ENCODE measurements around the gene HBQ1.
"Not testable (repeated sequence)": the region's sequence is repeated elsewhere in the genome, so short reads cannot be mapped to it uniquely, and the experiment has no call there.

Gene HBQ1

DNA sequence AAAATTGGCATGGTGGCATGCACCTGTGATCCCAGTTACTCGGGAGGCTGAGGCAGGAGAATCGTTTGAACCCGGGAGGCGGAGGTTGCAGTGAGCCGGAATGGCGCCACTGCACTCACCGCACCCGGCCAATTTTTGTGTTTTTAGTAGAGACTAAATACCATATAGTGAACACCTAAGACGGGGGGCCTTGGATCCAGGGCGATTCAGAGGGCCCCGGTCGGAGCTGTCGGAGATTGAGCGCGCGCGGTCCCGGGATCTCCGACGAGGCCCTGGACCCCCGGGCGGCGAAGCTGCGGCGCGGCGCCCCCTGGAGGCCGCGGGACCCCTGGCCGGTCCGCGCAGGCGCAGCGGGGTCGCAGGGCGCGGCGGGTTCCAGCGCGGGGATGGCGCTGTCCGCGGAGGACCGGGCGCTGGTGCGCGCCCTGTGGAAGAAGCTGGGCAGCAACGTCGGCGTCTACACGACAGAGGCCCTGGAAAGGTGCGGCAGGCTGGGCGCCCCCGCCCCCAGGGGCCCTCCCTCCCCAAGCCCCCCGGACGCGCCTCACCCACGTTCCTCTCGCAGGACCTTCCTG lies at the start of gene HBQ1:
Gene HBQ1 (plus strand): TSS at position 359 of the 575 bp plus-strand sequence. CDS start 28 bp downstream, at position 387.
- peak; percentile 28 to 31 for DNase-seq

GRCh38 chr16:130533-131173 lies 49.6 kb upstream of the HBQ1 start:
- DNase-seq: no peak

DNA sequence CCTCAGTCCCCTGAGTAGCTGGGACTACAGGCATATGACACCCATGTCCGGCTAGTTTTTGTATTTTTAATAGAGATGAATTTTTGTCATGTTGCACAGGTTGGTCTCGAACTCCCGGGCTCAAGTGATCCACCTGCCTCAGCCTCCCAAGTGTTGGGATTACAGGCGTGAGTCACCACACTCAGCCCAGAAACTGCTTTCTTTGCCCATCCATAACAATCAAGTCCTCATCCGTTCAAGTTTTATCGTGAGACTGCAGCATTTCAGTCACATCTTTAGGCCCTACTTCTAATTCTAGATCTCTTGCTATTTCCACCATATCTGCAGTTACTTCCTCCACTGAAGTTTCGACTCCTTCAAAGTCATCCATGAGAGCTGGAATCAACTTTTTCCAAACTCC lies 48.1 kb upstream of the HBQ1 start:
- no peak for DNase-seq

GRCh38 chr16:133716-134115 lies 46.5 kb upstream of the HBQ1 start:
- DNase-seq: no peak

- peak in 1 of 2 donors; percentile 28 for DNase-seq
These were observed 42.2 kb upstream of the HBQ1 start for GRCh38 chr16:138049-138417.

GRCh38 chr16:140175-140857 lies 39.9 kb upstream of the HBQ1 start:
- DNase-seq: no peak

DNA sequence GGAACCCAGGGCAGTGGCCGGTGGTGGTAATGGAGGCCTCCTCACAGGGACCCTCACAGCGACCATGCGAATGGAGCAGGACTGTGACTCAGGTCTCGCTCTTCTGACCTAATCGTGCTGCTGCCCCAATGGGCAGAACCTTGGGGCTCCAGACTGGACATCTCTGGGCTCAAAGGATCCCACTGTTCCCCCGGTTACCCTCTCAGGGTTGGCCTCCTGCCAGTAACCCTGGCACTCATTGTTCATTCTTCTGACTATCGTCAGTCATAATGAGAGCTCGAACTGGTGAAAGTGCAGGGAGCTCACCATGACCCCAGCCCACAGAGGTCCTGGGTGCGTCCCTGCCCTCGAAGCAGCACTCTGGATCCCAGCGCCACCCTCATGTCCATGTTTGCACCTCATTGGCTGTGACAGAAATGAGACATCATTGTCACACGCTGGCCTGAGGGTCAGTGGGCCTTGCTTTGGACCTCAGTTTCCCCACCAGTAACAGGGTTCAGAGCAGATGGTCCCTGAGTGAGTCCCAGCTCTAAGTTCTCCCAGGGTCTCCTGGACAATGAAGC lies 37.8 kb upstream of the HBQ1 start:
- DNase-seq: no peak

- DNase-seq: no peak
These were observed 37.2 kb upstream of the HBQ1 start for GRCh38 chr16:143047-143446.

GRCh38 chr16:143456-143855 lies 36.8 kb upstream of the HBQ1 start:
- no peak for DNase-seq

- no peak for DNase-seq
These were observed 35.4 kb upstream of the HBQ1 start for GRCh38 chr16:144797-145252.

GRCh38 chr16:146646-147045 lies 33.6 kb upstream of the HBQ1 start:
- DNase-seq: no peak

DNA sequence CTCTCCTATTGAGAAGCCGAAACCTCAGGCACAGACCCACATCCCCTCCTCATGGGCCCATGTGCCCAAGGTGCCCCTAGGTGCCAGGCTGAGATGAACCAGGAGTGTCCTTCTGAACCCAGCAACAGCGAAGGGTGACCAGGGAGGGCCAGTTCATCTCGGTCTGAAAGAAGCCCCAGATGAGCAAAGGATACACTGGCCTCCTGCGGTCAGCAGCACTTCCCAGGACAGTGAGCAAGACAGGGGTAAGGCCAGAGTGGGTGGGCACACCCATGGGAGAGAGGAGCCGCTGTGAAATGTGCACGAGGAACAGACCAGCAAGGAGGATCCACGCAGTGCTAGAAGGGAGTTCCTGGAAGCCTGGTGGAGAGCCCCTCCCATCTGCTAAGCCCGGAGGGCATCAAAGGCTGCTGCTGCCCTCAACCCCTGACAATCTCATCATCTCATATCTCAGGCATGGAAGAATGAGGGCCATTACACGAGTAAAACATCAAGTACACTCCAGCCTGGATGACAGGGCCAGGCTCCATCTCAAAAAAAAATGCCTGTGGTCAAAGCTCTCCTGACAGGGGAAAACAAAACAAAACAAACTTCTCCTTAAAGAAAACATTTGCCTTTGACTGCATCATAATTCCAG lies 31.1 kb upstream of the HBQ1 start:
- no peak for DNase-seq

DNA sequence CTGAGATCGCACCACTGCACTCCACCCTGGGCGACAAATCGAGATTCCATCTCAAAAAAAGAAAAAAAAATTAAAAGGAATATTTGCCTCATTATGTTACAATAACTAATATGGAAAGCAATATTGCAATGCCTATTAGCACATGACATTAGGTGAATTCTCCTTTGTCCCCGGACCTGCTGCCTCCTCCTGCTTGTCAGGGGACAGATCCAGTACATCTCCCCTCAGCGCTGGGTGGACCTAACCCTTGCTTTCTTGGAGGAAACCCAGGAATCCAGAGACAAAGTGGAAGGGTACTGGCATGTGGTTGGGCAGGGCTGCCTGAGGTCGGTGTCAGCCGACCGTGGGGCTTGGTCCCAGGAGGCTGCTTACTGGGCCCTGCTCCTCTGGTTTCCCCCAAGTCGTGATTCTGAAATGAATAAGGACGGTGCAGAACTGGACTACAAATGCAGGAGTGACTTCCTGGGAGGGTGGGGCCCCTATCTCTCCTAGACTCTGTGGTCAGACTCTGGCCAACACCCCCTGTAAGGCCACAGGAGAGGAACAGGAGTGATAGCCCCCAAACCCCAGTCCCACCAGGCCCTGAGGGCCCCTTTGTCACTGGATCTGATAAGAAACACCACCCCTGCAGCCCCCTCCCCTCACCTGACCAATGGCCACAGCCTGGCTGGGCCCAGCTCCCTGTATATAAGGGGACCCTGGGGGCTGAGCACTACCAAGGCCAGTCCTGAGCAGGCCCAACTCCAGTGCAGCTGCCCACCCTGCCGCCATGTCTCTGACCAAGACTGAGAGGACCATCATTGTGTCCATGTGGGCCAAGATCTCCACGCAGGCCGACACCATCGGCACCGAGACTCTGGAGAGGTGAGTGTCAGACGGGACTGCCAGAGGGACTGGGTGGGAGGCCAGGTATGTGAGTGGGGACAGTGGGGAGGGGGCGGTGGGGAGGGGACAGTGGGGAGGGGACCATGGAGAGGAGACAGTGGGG lies 27.8 kb upstream of the HBQ1 start, which contains the start of gene HBZ:
Gene HBZ (plus strand): TSS at position 504 of the 988 bp plus-strand sequence. CDS start 266 bp downstream, at position 770.
- no peak for DNase-seq

GRCh38 chr16:153129-153521 lies 27.1 kb upstream of the HBQ1 start:
- DNase-seq: not testable (repeated sequence)

DNA sequence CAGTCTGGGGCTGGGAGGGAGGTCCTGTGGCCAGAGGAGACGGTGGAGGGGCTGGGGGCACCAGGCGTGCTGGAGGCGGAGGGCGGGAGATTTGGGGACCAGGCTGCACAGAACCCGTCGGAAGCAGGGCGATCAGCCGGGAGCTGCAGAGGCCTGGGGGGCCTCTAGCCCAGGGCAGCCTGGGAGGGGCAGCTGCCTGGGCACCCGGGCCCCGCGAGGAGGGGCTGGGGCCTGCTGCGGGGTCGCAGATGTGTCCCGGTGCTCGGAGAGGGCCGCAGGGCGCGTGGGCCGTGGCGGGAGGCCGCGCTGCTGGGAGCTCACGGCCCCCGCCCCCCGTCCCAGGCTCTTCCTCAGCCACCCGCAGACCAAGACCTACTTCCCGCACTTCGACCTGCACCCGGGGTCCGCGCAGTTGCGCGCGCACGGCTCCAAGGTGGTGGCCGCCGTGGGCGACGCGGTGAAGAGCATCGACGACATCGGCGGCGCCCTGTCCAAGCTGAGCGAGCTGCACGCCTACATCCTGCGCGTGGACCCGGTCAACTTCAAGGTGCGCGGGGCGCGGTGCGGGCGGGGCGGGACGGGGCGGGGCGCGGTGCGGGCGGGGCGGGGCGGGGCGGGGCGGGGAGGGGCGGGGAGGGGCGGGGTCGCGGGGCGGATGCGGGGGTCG lies 26.6 kb upstream of the HBQ1 start:
- not testable (repeated sequence) for DNase-seq

DNA sequence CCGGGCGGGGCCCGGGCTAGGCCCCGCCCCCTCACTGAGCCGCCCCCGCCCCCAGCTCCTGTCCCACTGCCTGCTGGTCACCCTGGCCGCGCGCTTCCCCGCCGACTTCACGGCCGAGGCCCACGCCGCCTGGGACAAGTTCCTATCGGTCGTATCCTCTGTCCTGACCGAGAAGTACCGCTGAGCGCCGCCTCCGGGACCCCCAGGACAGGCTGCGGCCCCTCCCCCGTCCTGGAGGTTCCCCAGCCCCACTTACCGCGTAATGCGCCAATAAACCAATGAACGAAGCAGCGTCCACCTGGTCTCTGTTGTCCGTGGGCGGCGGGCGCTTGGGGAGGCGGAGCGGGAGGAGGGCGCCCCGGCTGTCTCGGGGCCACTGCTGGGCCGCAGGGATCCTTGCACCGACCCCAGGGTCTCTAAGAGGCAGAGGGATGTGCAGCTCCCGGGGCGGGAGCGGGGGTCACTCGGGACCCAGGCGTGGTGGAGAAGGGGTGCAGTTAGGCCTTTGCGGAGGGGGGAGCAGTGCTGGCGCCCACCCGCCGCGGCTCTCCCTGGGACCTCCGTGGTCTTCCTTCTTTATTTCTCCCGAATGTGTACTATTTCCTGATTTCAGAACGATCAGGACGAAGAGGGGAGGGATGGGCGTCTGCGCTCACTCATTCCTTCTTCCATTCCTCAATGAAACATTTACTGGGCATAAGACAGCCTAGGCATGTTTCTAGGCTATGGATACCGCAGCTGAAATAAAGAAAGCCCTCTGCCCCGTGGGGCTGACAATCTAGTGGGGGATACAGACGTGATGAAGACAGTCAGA lies 25.8 kb upstream of the HBQ1 start:
- peak; percentile 7 to 15 for DNase-seq

GRCh38 chr16:155031-155398 lies 25.2 kb upstream of the HBQ1 start:
- no peak for DNase-seq

- no peak for DNase-seq
These were observed 21.0 kb upstream of the HBQ1 start for GRCh38 chr16:159136-159849.

DNA sequence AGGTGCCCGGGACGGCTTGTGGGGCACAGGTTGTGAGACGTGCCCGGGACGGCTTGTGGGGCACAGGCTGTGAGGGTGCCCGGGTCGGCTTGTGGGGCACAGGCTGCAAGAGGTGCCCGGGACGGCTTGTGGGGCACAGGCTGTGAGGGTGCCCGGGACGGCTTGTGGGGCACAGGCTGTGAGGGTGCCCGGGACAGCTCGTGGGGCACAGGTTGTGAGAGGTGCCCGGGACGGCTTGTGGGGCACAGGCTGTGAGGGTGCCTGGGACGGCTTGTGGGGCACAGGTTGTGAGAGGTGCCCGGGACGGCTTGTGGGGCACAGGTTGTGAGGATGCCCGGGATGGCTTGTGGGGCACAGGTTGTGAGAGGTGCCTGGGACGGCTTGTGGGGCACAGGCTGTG lies 20.0 kb upstream of the HBQ1 start:
- not testable (repeated sequence) for DNase-seq

- DNase-seq: no peak
These were observed 19.5 kb upstream of the HBQ1 start for GRCh38 chr16:160691-161190.
